ENCODE data around the gene STIP1.

Gene STIP1

DNA sequence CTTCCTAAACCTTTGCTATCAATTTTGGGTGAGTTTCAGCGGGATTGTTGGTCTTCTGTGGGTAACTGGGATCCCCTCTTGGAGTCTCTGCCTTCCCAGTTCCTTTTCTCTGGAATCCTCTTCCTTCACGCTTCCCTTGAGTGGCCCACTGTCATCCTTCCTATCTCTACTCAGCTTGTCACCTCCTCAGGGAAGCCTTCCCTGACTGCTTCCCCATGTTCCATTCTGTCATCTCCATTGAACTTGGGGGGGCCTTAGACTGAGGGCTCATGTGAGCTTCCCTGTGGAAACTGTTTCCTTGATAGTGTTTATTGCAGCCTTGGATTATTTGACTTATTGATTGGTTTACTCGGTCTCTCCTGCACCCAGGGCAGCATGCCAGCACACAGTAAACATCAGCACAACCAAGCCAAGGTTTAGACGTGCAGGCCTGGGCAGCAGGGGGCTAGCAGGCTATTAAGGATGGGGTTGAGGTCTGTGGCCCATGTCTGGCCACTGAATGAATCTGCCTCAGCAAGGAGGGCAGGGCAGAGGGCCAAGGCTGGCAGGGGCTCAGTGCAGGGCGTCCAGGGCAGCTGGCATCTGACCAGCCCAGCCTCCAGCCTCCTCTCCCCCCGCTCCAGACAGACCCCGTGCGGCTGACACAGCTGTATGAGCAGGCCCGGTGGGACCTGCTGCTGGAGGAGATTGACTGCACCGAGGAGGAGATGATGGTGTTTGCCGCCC lies 32.8 kb downstream of the STIP1 start:
- H3K36me3 ChIP-seq (replicated peaks; ENCODE audit: insufficient read depth, low read length): no peaks in the 10 kb centered on the region
- no peaks in the 10 kb centered on the region for H3F3A ChIP-seq (ENCODE audit: insufficient read depth, low read length)
- no peak for DNase-seq
- no peaks in the 10 kb centered on the region for H3K4me1 ChIP-seq (ENCODE audit: low read length)
- no peak overlapping the region for H3K9ac ChIP-seq (ENCODE audit: low read length)
- no peak overlapping the region for H2AFZ ChIP-seq (ENCODE audit: low read length)
- no peaks in the 10 kb centered on the region for H3K79me2 ChIP-seq (ENCODE audit: low read length)
- H3K27me3 ChIP-seq (replicated peaks; ENCODE audit: insufficient read depth, low read length): no peaks in the 10 kb centered on the region
- H3K4me2 ChIP-seq (ENCODE audit: low read depth, low read length): no peak overlapping the region
- H3K9me2 ChIP-seq (replicated peaks; ENCODE audit: insufficient read depth, low read length): no peaks in the 10 kb centered on the region
- H4K20me1 ChIP-seq (ENCODE audit: insufficient read depth, low read length): no peaks in the 10 kb centered on the region
- no peaks in the 10 kb centered on the region for H3K9me3 ChIP-seq (replicated peaks; ENCODE audit: insufficient read depth, low read length)
- H3K4me3 ChIP-seq (ENCODE audit: low read length): no peak overlapping the region
- no peak overlapping the region for H3K27ac ChIP-seq (ENCODE audit: low read length)
- TF ChIP-seq EZH2phosphoT487 (IDR thresholded peaks at IDR 0.05; ENCODE audit: low read length) (no peak), EZH2 (optimal IDR thresholded peaks at IDR 0.05; ENCODE audit: low read depth, low read length) (no peak)
- TF ChIP-seq, protein P1, sequence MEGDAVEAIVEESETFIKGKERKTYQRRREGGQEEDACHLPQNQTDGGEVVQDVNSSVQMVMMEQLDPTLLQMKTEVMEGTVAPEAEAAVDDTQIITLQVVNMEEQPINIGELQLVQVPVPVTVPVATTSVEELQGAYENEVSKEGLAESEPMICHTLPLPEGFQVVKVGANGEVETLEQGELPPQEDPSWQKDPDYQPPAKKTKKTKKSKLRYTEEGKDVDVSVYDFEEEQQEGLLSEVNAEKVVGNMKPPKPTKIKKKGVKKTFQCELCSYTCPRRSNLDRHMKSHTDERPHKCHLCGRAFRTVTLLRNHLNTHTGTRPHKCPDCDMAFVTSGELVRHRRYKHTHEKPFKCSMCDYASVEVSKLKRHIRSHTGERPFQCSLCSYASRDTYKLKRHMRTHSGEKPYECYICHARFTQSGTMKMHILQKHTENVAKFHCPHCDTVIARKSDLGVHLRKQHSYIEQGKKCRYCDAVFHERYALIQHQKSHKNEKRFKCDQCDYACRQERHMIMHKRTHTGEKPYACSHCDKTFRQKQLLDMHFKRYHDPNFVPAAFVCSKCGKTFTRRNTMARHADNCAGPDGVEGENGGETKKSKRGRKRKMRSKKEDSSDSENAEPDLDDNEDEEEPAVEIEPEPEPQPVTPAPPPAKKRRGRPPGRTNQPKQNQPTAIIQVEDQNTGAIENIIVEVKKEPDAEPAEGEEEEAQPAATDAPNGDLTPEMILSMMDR (IDR thresholded peaks at IDR 0.05; ENCODE audit: low read length): no peak

DNA sequence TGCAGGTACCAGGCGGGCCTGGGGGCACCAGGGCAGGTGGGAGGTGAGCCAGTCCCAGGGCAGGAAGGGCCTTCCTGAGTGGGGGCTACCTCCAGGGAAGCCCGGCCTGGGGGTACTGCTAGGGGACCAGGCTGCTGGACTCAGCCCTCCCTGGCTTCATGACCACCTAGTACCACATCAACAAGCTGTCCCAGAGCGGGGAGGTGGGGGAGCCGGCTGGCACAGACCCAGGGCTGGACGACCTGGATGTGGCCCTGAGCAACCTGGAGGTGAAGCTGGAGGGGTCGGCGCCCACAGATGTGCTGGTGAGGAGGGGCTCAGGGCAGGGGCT lies 33.3 kb downstream of the STIP1 start:
- no peak overlapping the region for H3K27ac ChIP-seq (ENCODE audit: low read length)
- no peaks in the 10 kb centered on the region for H3K4me1 ChIP-seq (ENCODE audit: low read length)
- H3K9me3 ChIP-seq (replicated peaks; ENCODE audit: insufficient read depth, low read length): no peaks in the 10 kb centered on the region
- H3K27me3 ChIP-seq (replicated peaks; ENCODE audit: insufficient read depth, low read length): no peaks in the 10 kb centered on the region
- TF ChIP-seq EZH2 (optimal IDR thresholded peaks at IDR 0.05; ENCODE audit: low read depth, low read length) (no peak), EZH2phosphoT487 (IDR thresholded peaks at IDR 0.05; ENCODE audit: low read length) (no peak)
- TF ChIP-seq, protein P1 (IDR thresholded peaks at IDR 0.05; ENCODE audit: low read length): no peak
- H3K9me2 ChIP-seq (replicated peaks; ENCODE audit: insufficient read depth, low read length): no peaks in the 10 kb centered on the region
- H3K79me2 ChIP-seq (ENCODE audit: low read length): no peaks in the 10 kb centered on the region
- DNase-seq: no peak
- H3K4me3 ChIP-seq (ENCODE audit: low read length): no peak overlapping the region
- no peaks in the 10 kb centered on the region for H3K36me3 ChIP-seq (replicated peaks; ENCODE audit: insufficient read depth, low read length)
- no peak overlapping the region for H3K9ac ChIP-seq (ENCODE audit: low read length)
- no peak overlapping the region for H3K4me2 ChIP-seq (ENCODE audit: low read depth, low read length)
- no peaks in the 10 kb centered on the region for H3F3A ChIP-seq (ENCODE audit: insufficient read depth, low read length)
- no peak overlapping the region for H2AFZ ChIP-seq (ENCODE audit: low read length)
- no peaks in the 10 kb centered on the region for H4K20me1 ChIP-seq (ENCODE audit: insufficient read depth, low read length)

DNA sequence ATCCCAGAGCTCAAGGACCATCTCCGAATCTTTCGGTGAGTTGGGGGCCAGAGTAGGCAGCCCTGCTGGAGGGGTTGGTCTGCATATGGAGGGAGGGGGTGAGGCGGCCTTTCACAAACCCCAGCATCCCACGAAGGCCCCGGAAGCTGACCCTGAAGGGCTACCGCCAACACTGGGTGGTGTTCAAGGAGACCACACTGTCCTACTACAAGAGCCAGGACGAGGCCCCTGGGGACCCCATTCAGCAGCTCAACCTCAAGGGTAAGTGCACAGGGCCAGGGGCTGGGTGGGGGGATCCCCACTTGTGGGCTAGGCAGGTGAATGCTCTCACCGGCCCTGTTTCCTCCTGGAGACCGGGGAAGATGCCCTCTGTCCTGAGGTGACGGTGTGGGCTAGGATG lies 33.8 kb downstream of the STIP1 start:
- no peaks in the 10 kb centered on the region for H3K36me3 ChIP-seq (replicated peaks; ENCODE audit: insufficient read depth, low read length)
- H3K4me1 ChIP-seq (ENCODE audit: low read length): no peaks in the 10 kb centered on the region
- no peak overlapping the region for H3K27ac ChIP-seq (ENCODE audit: low read length)
- TF ChIP-seq EZH2 (optimal IDR thresholded peaks at IDR 0.05; ENCODE audit: low read depth, low read length) (no peak), EZH2phosphoT487 (IDR thresholded peaks at IDR 0.05; ENCODE audit: low read length) (no peak)
- TF ChIP-seq, protein P1 (IDR thresholded peaks at IDR 0.05; ENCODE audit: low read length): no peak
- no peak overlapping the region for H2AFZ ChIP-seq (ENCODE audit: low read length)
- H3K4me3 ChIP-seq (ENCODE audit: low read length): no peak overlapping the region
- DNase-seq: no peak
- no peaks in the 10 kb centered on the region for H3K9me2 ChIP-seq (replicated peaks; ENCODE audit: insufficient read depth, low read length)
- H3K4me2 ChIP-seq (ENCODE audit: low read depth, low read length): no peak overlapping the region
- no peaks in the 10 kb centered on the region for H3K79me2 ChIP-seq (ENCODE audit: low read length)
- H3K27me3 ChIP-seq (replicated peaks; ENCODE audit: insufficient read depth, low read length): no peaks in the 10 kb centered on the region
- H3F3A ChIP-seq (ENCODE audit: insufficient read depth, low read length): no peaks in the 10 kb centered on the region
- no peaks in the 10 kb centered on the region for H4K20me1 ChIP-seq (ENCODE audit: insufficient read depth, low read length)
- no peak overlapping the region for H3K9ac ChIP-seq (ENCODE audit: low read length)
- no peaks in the 10 kb centered on the region for H3K9me3 ChIP-seq (replicated peaks; ENCODE audit: insufficient read depth, low read length)

Measured in MM.1S (cell line).